Activated naive CD4-positive, alpha-beta T cell (primary cell): ENCODE data around the gene BCL2L2.
"Not testable (repeated sequence)": the region's sequence is repeated elsewhere in the genome, so short reads cannot be mapped to it uniquely, and the experiment has no call there.

Experiments used
- DNase-seq, 4 experiments: peaks; one replicate each; lab custom pipeline; 2025; lab: John Stamatoyannopoulos, UW

The BCL2L2 gene

GRCh38 chr14:23324455-23324846, 17.8 kb downstream of the BCL2L2 start:
- no peak for DNase-seq

DNA sequence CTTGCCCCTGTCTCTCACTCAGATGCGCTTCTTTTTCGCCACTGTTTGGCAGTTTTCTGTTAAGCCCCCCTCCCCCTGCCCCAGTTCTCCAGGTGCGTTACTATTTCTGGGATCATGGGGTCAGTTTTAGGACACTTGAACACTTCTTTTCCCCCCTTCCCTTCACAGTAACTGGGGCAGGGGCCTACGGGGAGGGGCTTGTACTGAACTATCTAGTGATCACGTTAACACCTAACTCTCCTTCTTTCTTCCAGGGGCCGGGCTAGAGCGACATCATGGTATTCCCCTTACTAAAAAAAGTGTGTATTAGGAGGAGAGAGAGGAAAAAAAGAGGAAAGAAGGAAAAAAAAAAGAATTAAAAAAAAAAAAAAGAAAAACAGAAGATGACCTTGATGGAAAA, 18.4 kb downstream of the BCL2L2 start:
- no peak for DNase-seq

GRCh38 chr14:23325746-23326145, 19.1 kb downstream of the BCL2L2 start:
- not testable (repeated sequence) for DNase-seq

DNA sequence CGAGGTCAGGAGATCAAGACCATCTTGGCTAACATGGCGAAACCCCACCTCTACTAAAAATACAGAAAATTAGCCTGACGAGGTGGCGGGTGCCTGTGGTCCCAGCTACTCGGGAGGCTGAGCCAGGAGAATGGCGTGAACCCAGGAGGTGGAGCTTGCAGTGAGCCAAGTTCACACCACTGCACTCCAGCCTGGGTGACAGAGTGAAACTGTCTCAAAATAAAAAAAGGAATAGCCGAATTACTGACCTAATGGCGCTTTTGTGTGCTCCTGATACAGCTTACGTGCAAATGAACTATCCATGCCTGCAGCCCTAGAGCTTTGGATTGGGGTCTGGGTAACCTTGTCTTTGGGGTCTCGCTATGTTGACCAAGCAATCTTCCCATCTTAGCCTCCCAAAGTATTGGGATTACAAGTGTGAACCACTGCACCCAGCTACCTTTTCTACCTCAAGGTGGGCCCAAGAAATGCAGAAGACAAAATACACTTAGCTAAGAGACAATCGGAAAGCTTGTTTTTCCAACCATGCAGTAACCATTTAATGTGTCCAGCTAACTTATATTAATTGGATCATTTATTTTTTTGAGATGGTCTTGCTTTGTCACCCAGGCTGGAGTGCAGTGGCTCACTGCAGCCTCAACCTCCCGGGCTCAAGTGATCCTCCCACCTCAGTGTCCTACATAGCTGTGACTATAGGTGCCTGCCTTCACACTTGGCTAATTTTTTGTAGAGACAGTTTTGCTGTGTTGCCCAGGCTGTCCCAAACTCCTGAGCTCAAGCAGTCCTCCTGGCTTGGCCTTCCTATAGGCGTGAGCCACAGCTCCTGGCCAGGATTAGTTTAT, 20.1 kb downstream of the BCL2L2 start:
- no peak for DNase-seq

GRCh38 chr14:23327947-23328744, 21.5 kb downstream of the BCL2L2 start:
- DNase-seq = peak in 2 of 4 experiments; percentile 9 to 38

GRCh38 chr14:23335623-23336022, 29.0 kb downstream of the BCL2L2 start:
- no peak for DNase-seq

GRCh38 chr14:23339506-23340268, 33.1 kb downstream of the BCL2L2 start:
- no peak for DNase-seq

DNA sequence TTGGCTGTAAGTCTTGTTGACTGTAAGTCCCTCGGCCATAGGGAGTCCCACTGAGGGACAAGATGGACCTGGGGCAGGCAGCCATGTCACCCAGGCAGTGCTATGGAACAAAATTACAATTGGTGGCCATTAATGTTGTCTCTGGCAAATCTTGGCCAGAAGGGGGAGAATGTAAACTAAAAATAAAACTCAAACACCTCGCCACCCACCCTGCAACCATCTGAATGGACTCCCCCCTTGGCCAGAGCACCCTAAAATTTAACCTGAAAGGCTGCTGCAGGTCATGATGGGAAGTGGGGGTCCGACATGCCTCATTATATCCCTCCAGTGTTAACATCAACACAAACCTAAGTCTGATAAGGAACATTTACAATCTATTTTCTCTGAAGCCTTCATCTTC, 37.8 kb downstream of the BCL2L2 start:
- no peak for DNase-seq

- DNase-seq = no peak
Observed at GRCh38 chr14:23345987-23346692, 39.5 kb downstream of the BCL2L2 start.

GRCh38 chr14:23346693-23347405, 40.2 kb downstream of the BCL2L2 start:
- DNase-seq = no peak

DNA sequence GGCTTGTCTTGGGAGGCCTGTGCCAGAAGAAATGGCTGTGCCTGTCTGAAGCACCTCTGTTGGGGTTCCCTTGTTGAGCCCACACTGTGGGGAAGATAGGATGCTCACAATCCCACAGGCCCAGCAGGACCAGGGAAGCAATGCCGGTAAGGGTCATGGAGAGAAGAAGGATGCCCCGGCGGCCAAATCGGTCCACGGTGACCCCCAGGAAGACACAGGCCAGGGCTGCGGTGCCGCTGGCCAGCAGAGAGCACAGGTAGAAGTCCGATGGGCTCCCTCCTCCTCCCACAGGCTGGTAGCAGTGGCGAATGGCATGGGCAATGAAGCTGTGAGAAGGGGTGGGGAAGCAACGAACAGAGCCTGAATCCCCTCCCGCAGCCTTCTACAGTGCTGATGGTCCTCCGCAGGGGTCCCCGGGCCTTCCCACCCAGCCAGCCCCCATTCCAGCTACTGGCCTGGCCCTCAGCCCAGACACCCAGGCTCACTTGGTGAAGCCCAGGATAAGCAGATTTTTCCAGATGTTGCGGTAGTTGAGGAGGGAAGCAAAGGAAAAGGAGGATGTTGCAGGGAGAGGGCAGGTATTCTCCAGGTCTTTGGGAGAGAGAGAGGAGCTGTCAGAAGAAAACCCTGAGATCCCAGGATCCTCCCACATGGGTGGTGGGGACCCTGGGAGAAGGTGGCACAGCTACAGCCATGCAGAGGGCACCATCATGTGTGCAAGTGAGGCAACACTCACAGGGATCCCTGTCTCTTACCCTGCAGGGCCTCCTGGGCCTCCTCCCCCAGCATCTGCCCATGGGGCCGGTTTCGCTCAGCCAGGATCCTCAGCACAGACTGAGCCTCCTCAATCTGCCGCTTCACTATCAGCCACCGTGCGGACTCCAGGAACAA, 41.0 kb downstream of the BCL2L2 start:
- DNase-seq = no peak

- DNase-seq = no peak
Observed at GRCh38 chr14:23348297-23348655, 41.6 kb downstream of the BCL2L2 start.

GRCh38 chr14:23349156-23349845, 42.7 kb downstream of the BCL2L2 start:
- no peak for DNase-seq

DNA sequence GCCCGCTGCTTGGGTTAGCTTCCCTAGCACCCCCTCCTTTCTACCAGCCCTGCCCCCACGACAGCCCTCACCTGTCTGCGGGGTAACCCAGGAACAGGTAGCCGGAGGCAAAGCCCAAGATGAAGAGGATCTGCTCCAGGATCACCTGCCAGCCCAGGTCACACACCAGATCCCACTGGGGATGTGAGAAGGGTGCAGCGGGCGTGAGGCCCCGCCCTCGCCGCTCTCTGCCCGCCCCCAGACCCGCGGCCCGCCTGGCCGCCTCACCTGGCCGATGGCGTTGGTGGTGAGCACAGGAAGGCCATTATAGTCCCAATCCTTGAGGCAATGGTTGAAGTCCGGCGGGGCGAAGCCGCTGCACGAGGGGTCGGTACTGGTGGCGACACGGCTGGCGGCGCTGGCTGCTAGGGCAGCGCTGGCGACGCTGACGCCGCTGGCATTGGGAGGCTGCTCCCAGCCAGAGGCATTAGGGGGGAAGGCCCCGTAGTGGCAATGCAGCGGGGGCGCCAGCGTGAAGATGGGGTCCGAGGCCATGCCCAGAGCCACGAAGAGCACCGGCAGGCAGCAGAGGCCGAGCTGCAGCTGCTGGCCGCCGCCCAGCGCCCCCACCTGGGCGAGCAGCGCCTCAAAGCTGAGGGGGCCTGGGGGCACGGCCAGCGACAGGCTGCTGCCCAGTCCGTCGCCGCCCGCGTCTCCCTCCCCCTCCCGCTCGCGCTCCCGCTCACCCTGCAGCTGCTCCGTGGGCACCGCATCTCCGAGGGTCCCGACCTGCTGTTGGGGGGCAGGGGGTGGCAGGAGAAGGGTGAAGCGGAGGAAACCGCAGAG, 45.3 kb downstream of the BCL2L2 start:
- DNase-seq = peak in 1 of 4 experiments; percentile 5

DNA sequence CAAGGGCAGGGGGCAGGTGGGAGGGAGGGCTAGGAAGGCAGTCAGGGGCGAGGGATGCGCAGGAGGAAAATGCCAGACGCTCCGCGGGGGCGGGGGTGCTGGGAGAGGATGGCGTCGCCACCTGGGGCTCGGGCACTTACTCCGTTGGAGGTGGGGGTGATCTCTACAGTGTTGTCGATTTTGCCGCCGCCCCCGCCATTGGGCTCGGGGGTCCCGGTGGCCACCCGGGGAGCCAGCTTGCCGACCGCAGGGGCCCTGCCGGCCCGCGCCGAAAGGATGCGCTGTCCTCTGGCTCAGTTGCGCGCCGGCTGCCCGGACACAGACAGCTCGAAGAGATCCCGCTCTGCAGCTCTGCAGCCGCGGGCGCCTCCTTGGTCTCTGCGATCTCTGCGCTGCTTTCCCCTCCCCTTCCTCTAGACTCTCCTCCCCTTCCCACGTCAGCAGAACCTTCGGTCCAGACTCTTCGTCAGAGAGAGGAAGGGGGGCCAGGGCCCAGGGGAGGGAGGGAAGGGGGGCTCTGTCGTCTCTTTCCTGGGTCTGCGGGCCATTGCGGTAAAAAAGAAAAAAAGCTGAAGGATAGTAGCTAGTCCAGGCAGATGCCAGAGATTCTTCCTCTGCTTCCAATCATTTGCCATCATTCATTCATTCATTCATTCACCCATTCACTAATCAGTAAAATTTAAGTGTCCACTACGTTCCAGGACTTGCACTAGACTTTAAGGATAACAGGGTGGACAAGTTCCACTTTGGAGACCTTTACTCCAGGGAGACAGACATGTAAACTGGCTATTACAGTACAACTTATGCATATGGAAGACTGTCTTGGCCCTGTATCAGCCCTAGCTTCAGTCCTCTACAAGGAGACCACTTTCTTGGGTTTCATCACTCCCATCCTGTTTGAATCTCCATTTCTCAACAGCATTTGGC, 46.1 kb downstream of the BCL2L2 start, which contains the start of gene SLC22A17:
TSS of gene SLC22A17 (minus strand) at position 382 of the 927 bp plus-strand sequence.
- peak in 2 of 4 experiments; percentile 24 to 54 for DNase-seq

GRCh38 chr14:23353433-23353780, 46.8 kb downstream of the BCL2L2 start:
- no peak for DNase-seq

GRCh38 chr14:23354990-23355389, 48.4 kb downstream of the BCL2L2 start:
- no peak for DNase-seq
